NCI-H2227 treated with DMSO at 0.1 percent for 48 hours (cell line): ENCODE results near the gene FAIM.
"Not testable (repeated sequence)": the region's sequence is repeated elsewhere in the genome, so short reads cannot be mapped to it uniquely, and the experiment has no call there.

ENCODE experiments used
- DNase-seq: peaks from one replicate; lab custom pipeline; 2025; lab: John Stamatoyannopoulos, UW

Gene FAIM

DNA sequence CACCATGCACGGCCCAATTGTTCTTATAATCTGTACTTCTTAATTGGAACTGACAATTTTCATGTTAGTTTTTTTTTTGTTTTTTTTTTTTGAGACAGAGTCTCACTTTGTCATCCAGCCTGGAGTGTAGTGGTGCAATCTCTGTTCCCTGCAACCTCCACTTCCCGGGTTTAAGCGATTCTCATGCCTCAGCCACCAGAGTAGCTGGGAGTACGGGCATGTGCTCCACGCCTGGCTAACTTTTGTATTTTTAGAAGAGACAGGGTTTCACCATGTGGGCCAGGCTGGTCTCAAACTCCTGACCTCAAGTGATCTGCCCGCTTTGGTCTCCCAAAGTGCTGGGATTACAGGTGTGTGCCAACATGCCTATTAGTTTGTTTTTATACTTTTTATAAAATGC lies 72.4 kb downstream of the FAIM start:
- DNase-seq, result not testable (repeated sequence)

DNA sequence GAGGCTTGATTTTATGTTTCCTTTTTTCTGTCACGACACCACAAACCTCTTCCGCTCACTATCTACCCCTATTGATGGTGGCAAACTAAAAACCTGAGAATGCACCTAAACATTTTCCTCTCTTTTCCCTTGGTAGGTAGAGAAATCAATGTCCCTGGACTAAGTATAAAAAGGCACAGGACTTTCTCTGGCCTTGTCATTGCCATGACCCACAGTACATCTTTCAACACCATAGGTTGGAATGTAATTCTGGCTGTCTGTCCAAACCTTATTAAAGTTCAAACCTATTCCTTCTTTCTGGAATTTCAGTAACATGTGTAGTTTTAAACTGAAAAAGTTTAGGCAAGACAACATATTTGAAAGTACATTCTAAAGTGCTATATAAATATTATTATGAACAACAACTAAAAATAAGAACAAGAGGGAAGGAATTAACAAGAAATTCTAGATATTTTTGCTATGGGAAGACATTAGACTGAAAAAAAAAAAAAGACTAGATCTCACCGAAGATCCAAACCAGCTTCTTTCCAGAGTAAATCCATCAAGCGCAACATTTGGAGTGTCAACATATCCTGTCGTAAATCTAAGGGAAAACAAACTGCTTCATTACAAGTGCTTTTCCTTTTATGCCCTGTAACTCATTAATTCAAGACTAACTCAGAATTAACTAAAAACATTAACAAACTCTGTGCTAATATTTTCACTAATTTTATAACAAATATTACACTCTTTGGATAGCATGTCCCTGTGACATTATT lies 73.1 kb downstream of the FAIM start:
- DNase-seq, result no peak

DNA sequence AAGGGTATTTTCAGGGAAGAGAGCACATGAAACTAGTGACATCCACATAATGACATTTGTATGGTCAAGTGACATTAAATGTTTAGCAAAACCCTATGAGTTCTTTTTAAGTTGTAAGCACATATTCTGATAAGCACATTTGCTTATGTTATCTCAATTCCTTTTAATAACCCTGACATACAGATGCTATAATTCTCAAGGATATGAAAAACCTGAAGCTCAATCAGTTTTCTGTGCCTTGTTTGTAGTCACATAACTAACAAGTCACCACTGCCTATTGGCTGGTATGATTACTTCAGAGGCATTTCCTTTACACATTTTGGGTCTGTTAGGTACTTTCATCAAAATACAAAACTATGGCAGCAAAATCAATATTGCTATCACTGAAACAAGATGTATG lies 74.1 kb downstream of the FAIM start:
- DNase-seq, result no peak
